GM18909 (cell line): ENCODE measurements around the gene RPS6KA2.

Source experiments
- ATAC-seq: cut with Tn5 transposase; IDR thresholded peaks from one replicate; pipeline ENCODE4 v1.9.1; 2021; ENCODE audit warnings: mild to moderate bottlenecking; ENCODE audit not compliant: unreplicated experiment, poor library complexity

The RPS6KA2 gene

DNA sequence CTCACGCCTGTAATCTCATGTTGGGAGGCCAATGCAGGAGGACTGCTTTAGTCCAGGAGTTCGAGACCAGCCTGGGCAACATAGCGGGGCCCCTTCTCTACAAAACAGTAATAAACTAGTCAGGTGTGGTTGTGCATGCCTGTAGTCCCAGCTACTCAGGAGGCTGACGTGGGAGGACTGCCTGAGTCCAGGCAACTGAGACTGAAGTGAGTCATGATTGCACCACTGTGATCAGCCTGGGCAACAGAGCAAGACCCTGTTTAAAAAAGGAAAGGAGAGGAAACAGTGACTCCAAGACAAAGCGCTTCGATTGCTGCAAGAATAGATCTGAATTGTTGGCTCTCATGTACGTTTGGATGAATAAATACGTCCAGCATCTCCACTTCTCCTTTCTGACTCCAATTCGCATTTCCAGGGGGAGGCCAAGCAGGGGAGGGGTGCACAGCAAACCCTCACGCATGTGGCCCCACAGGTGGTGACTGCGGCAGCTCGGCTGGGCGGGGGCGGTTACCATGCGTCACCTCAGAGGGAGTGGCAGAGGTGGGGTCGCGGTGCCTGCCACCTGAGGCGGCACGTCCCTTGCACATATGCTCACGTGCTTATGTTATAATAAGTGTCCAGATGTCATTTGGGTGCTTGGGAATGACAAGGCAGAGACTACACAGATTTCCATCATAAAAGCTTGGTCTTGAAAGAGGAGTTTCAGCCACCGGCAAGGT is 149.2 kb downstream of the RPS6KA2 start:
- ATAC-seq, result no peak

DNA sequence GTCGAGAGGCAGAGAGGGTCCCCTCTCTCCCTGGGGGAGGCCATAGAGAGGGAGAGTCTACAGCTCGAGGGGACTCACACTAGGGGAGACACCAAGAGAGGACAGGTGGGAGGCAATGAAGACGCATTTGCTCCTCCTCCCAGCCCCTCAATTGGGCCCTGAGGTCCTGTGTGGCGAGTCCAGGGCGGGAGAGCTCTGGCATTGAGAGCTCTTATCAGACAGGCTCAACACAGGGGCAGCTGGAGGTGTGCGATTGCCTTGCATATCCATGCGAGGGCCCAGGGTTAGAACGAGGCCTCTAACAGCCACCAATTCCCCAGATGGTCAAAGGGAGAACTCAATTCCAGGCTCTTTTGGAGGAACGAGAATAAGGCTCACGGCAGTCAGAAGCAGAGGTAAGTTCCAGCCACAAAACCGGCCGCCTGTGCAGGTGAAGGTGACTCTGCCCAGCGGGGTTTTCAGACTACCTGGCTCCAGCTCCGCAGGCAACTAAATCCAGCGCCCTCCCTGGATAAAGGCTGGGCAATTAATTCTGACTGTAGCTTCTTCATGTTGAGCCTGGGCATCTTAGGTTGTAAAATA is 150.3 kb downstream of the RPS6KA2 start:
- no peak for ATAC-seq

DNA sequence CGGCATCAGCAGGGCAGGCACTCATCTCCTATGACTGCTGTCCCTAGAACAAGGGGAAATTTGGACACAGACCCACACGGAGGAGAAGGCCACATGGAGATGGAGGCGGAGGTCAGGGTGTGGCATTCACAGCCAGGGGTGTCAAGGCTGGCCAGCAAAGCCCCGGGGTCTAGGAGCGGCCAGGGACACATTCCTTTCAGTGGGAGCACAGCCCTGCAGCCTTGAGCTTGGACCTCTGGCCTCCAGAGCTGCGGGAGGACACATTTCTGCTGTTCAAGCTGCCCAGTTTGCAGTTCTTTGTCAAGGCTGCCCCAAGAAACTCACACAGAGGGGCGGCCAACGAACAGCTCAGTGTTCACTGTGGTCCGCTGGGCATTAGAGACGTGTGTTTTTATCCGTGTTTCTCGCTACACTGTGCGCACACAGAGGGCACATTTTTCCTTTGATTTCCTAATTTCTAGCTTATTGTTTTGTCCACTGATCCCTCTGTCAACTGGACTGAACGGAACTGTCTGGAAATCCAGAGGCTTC is 150.9 kb downstream of the RPS6KA2 start:
- ATAC-seq, result no peak

DNA sequence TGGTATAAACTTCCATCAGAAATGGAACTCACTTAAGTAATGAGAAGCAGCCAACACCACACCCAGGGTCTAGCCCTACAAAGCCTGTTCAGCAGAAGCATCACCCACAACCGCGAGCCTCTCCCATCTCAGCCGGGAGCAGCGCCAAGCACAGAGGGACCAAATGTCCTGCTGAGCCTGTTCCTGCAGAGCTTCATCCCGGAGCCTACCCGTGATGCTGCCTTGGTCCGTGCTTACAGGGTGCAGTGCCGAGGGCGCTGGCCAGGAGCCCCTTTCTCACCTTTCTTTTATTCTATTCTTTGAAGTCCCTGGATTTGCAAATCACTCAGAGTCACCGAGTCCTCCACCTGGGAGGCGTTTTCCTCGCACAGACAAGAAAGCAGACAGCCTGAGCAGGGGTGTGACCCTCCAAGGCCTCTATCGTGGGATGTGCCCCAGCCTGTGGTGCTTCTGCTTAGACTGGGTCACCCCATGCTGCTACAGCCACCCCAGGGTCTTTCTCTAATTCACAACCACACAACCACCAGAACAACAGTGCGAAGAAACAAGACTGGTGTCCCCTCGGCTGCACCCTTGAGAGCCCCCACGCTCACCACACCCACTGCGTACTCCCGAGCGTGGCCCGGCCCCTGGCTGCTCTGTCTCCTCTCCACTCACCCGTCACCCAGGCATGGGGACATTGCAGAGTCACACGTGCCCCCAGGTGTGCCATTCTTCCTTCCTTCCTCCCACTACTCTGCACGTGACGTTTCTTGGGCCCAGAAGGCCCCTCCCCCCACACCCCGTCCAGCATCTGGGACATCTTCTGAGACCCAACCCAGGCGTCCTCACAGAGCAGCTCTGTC is 152.1 kb downstream of the RPS6KA2 start:
- no peak for ATAC-seq

DNA sequence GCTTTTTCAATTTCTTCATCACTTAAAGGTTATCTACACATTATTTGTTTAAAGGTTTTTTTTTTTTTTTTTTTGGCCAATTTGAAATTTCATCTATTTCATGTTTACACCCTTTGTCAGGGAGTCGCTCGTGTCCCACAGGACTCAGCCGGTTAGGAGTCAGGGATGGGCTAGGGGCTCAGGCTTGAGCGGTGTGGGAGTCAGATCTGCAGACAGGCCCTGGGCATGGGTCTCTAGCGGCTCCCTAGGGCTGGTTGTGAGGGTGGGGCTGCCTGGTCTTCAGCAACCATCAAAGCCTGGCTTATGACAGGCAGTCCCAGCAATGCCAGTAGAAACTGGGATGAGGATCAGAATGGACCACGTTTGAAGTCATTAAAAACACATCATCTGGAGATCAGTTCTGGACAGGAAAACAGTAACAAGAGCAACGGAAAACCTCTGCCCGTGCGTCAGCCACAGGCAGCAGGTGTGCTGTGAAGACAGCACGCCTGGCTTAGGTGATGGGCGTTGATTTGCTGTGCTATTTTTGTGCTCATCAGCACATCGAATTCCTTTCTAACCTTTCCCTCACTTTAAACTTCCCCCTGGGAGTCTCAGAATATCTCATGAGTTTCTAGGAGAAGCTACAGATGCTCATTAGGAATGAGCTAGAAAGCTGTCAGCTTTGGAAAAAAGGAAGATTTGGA is 153.0 kb downstream of the RPS6KA2 start:
- ATAC-seq, result no peak

- ATAC-seq, result no peak
Measured at GRCh38 chr6:166472636-166473035, 154.4 kb downstream of the RPS6KA2 start.

- ATAC-seq, result no peak
Measured at GRCh38 chr6:166471797-166472260, 155.2 kb downstream of the RPS6KA2 start.

- no peak for ATAC-seq
Measured at GRCh38 chr6:166470863-166471410, 156.1 kb downstream of the RPS6KA2 start.

- no peak for ATAC-seq
Measured at GRCh38 chr6:166470029-166470862, 156.8 kb downstream of the RPS6KA2 start.

- ATAC-seq, result no peak
Measured at GRCh38 chr6:166469426-166469961, 157.6 kb downstream of the RPS6KA2 start.

DNA sequence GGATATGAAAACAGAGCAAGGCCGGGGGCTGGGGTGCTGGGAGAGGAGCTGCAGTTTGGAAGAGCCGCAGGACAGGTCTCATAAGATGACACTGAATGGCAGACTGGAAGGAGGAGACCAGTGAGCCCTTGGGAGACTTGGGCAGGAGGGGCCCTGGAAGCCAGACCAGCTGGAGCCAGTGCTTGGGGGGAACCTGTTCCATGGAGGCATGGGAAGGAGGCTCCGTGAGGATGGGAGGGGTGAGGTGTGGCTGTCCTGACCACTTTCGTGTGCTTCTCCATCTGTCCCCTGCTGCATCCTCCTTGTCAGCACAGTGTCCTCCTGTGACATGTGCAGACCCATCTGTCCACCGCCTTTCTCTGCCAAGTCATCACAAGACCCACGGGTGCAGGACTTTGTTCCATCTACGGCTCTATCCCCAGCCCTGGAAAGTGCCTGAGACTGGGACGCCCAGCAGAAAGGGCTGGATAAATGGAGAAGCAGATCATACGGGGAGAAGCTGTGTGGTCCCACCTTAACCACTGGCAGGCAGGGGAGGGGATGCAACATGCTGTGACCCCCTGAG is 159.5 kb downstream of the RPS6KA2 start:
- ATAC-seq, result no peak

GRCh38 chr6:166466178-166467122 is 160.6 kb downstream of the RPS6KA2 start:
- ATAC-seq, result no peak

DNA sequence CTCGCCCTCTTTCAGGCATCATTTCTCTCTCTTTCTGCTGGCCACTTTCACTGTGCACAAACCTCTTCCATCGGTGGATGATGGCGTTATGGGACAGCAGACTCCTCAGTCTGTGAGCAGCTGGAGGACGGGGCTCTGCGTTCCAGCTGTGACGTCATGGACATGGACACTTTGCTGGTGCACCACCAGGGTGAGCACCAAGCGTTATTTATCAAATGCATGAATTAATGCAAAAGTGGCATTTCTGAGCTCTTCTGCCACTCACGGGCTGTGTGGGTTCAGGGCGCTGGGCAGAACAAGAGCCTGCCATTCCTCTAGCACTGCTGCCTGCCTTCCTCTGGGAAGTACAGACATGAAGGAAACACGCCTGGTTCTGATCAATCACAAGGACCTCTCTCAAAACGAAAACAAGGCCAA is 161.4 kb downstream of the RPS6KA2 start:
- ATAC-seq, result no peak

- no peak for ATAC-seq
Measured at GRCh38 chr6:166465003-166465399, 162.1 kb downstream of the RPS6KA2 start.

- no peak for ATAC-seq
Measured at GRCh38 chr6:166464068-166465002, 162.7 kb downstream of the RPS6KA2 start.

DNA sequence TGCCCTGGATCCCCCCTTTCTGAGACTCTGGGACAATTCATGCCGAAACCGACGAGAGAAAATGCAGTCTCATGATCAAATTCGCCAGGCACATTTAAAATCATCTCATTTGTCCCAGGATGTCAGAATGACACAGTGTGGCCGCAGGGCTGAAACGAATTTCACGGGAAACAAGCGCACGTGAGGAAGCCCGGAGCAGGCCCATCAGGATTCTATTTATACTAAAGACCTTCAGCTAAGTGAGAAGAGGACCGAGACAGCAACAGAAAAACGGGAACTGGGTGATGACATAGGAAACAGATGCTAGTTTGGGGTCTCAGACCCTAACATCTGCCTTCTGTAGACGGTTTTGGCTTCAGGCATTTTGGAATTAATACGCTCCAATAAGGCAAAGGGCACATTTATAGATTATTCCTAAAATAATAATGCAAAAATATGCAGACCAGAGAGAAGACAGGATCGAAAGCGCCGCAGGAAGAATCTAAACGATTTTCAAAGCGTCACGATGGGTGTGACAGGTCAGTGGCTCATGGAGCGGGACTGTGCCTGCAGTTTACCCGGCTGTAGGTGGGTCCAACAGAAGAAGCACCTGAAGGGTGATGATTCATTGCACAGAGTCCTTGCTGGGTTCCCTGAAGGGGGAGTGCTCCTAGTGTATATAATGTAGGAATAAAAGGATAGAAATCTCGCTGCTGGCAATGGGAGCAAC is 163.5 kb downstream of the RPS6KA2 start:
- no peak for ATAC-seq
